GM12878 (cell line): Measurements from ENCODE around the gene IL32. TPM values are rescaled to one million over a fixed set of nuclear protein-coding genes. Genes with fewer than 3 reads are reported as not detected.

Experiments
- ATAC-seq: fragments of 200-7000 bp; cut with Tn5 transposase; 3 replicates; pipeline ENCODE4 v1.9.1; 2020; ENCODE audit warnings: mild to moderate bottlenecking, moderate library complexity
- BruUV-seq: library from RNA; stranded (reverse); fragments of 400-500 nt; replicated peaks from 2 replicates; lab custom pipeline; 2021; lab: Mats Ljungman, UMichigan
- CTCF ChIA-PET: fragments of 300-600 bp; sonication (Branson Sonifier 250); formaldehyde crosslinking; extraction: SDS; loops from one replicate; lab custom pipeline; 2021; ENCODE audit warnings: inconsistent platforms; lab: Yijun Ruan, JAX
- POLR2A ChIA-PET: fragments of 350-600 bp; formaldehyde crosslinking; extraction: SDS; loops from one replicate; lab custom pipeline; 2021; ENCODE audit warnings: inconsistent platforms; lab: Charles Lee
- RAD21 ChIA-PET: fragments of 300-600 bp; sonication (Branson Sonifier 250); formaldehyde crosslinking; loops from one replicate; lab custom pipeline; 2023; ENCODE audit warnings: antibody characterized with exemption; ENCODE audit not compliant: unreplicated experiment; lab: Charles Lee
- SMC1A ChIA-PET: fragments of 300-600 bp; sonication (Branson Sonifier 250); formaldehyde crosslinking; loops from one replicate; lab custom pipeline; 2023; ENCODE audit not compliant: unreplicated experiment, uncharacterized antibody; lab: Charles Lee
- DNase-seq: peaks from one replicate; pipeline ENCODE4 v3.0.0-alpha.2; 2011; ENCODE audit warnings: low read depth, low spot score
- FAIRE-seq: peaks from 3 replicates; lab custom pipeline; 2011; peaks lifted over from hg19 to GRCh38; lab: Jason Lieb, UNC
- H2AFZ ChIP-seq: 2 replicates; pipeline ENCODE4 v1.6.0; 2011; ENCODE audit warnings: low read depth, low read length, control low read depth; ENCODE audit not compliant: control insufficient read depth
- H3K27ac ChIP-seq: 2 replicates; pipeline ENCODE4 v1.5.1; 2011; ENCODE audit warnings: control low read depth; ENCODE audit not compliant: control insufficient read depth, insufficient read depth
- H3K27me3 ChIP-seq, 2 experiments: replicated peaks in 1 of 2; 2 replicates each; pipeline versions ENCODE4 v1.6.0 to v1.6.1; 2011; ENCODE audit warnings: low read length in 1 of 2; ENCODE audit not compliant: control insufficient read depth in 2 of 2, insufficient read depth in 2 of 2
- H3K36me3 ChIP-seq, 2 experiments: 2 replicates each; pipeline ENCODE4 v1.5.1; 2011; ENCODE audit warnings: low read length in 1 of 2; ENCODE audit not compliant: control insufficient read depth in 2 of 2, insufficient read depth in 2 of 2
- H3K4me1 ChIP-seq: 2 replicates; pipeline ENCODE4 v1.6.1; 2011; ENCODE audit warnings: mild to moderate bottlenecking, low read length, moderate library complexity, mixed read lengths; ENCODE audit not compliant: control insufficient read depth, insufficient read depth
- H3K4me2 ChIP-seq: 2 replicates; pipeline ENCODE4 v1.6.0; 2011; ENCODE audit warnings: control low read depth; ENCODE audit not compliant: control insufficient read depth, insufficient read depth
- H3K4me3 ChIP-seq: fragments of 200-600 bp; sonication (generic); 2 replicates; pipeline ENCODE4 v1.5.1; 2016
- H3K79me2 ChIP-seq: 2 replicates; pipeline ENCODE4 v1.6.0; 2011; ENCODE audit warnings: low read length; ENCODE audit not compliant: control insufficient read depth, insufficient read depth
- H3K9ac ChIP-seq: 2 replicates; pipeline ENCODE4 v1.8.0; 2011; ENCODE audit warnings: low read length, control low read depth, mixed read lengths; ENCODE audit not compliant: control insufficient read depth, insufficient read depth
- H3K9me3 ChIP-seq: replicated peaks from 3 replicates; pipeline ENCODE4 v1.5.1; 2011; ENCODE audit warnings: mild to moderate bottlenecking, low read length; ENCODE audit not compliant: control insufficient read depth, insufficient read depth
- H4K20me1 ChIP-seq: 2 replicates; pipeline ENCODE4 v1.6.0; 2011; ENCODE audit not compliant: control insufficient read depth, insufficient read depth
- IRF3 ChIP-seq: fragments of 450-650 bp; IDR thresholded peaks from 2 replicates; pipeline ENCODE4 v1.6.1; 2014; ENCODE audit warnings: mild to moderate bottlenecking
- POU2F2 ChIP-seq: IDR thresholded peaks from 3 replicates; pipeline ENCODE4 v1.6.1; 2011; ENCODE audit warnings: low read depth, mild to moderate bottlenecking, low read length, borderline replicate concordance
- RELB ChIP-seq: fragments of 450-650 bp; IDR thresholded peaks from 2 replicates; pipeline ENCODE4 v1.6.1; 2017; ENCODE audit warnings: low read depth, mild to moderate bottlenecking, moderate library complexity
- YBX1 ChIP-seq: fragments of 450-650 bp; IDR thresholded peaks from 2 replicates; pipeline ENCODE4 v1.6.1; 2016; ENCODE audit warnings: antibody characterized with exemption
- ZBED1 ChIP-seq: IDR thresholded peaks from 2 replicates; pipeline ENCODE4 v1.6.1; 2016; ENCODE audit warnings: borderline replicate concordance
- WGBS: methylation state at CpG from one replicate; pipeline ENCODE4 v1.1.6; 2016; ENCODE audit warnings: low lambda C conversion rate; ENCODE audit not compliant: insufficient replicate concordance, insufficient coverage; ENCODE audit errors: missing lambda C conversion rate; 5-methylcytosine and 5-hydroxymethylcytosine counted together
- in situ Hi-C: fragments of 300-500 bp; cut with MboI; formaldehyde crosslinking; loops from 9 replicates; pipeline ENCODE4 v1.14.3; 2018; ENCODE audit warnings: mixed read lengths
- intact Hi-C: fragments of 100-400 bp; cut with micrococcal nuclease; formaldehyde crosslinking; loops from one replicate; pipeline ENCODE4 v1.14.2; 2022; ENCODE audit not compliant: unreplicated experiment
- polyA plus RNA-seq, 11 experiments: library from polyadenylated mRNA; depleted of rRNA in 4 of 11; unstranded in 6 of 11; stranded (reverse) in 5 of 11; fragments of >200 nt; fragmentation: Nextera tagmentation in 4 of 11; fragmentation: Illumina TruSeq in 1 of 11; extraction: Ambion mirVana in 4 of 11; extraction: Trizol in 1 of 11; gene quantifications; 1 replicate in 1 of 11; 2 replicates in 10 of 11; pipeline versions ENCODE4 v1.2.1 to v1.2.3, GENCODE V29; 2011 to 2016; ENCODE audit warnings: inconsistent platforms in 2 of 11, missing spikeins in 2 of 11, low read depth in 1 of 11
- total RNA-seq, 4 experiments: library from RNA; depleted of rRNA in 3 of 4; stranded (reverse); fragments of >200 nt in 3 of 4; fragmentation: Illumina TruSeq in 1 of 4; extraction: Trizol in 1 of 4; gene quantifications; 2 replicates each; pipeline versions ENCODE4 v1.2.1 to v1.2.3, GENCODE V29; 2013 to 2021

The IL32 gene
- total and polyA plus RNA-seq, 10 of the 15 experiments (the other 5 are each of a cell fraction or from before 2014, with no cell fraction given), result 27.0 to 122 (median 55.8) TPM

DNA sequence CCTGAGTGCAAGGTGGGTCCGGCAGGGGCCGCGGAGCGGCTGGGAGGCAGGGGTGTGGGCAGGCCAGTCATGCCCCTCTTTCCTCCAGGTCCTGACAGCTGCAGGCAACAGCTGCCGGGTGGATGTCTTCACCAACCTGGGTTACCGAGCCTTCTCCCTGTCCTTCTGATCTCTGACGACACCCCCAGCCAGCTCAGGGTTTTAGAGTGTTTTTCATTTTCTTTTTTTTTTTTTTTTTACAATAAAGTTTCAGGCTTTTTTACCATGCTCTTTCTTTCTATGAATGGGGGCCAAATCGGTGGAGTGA lies 38.0 kb upstream of the IL32 start:
- no peak overlapping the region for H3K4me2 ChIP-seq
- ChIA-PET RAD21 (interaction anchor here (1.2 to 6.5 kb wide), 8 partner anchors 8 to 63 kb away, joined by 4 to 94 read pairs (median 8); partner anchors contain the start of genes KREMEN2 and TNFRSF12A), SMC1A (interaction anchor here (1.1 to 10.1 kb wide), 7 partner anchors 12 to 102 kb away, joined by 3 to 91 read pairs (median 4); no protein-coding TSS in a partner anchor), CTCF (interaction anchor here (0.7 to 18.2 kb wide), 18 partner anchors 8 to 499 kb away, joined by 3 to 421 read pairs (median 7); partner anchors contain the start of genes PKMYT1, TNFRSF12A and ZNF213), POLR2A (interaction anchor here (0.7 to 1.4 kb wide), 4 partner anchors 24 to 148 kb away, joined by 3 to 4 read pairs (median 4); no protein-coding TSS in a partner anchor)
- ATAC-seq (no peak), FAIRE-seq (no peak), DNase-seq (no peak)
- H3K36me3 ChIP-seq, result peaks cover 4 to 7% of the 10 kb centered on the region in 2 experiments; a peak in 3 of 4 replicates
- H3K4me3 ChIP-seq, result no peak overlapping the region
- no peak overlapping the region for H2AFZ ChIP-seq
- no peak overlapping the region for H3K9ac ChIP-seq
- H3K27me3 ChIP-seq, result peaks cover 7 to 8% of the 10 kb centered on the region in 2 experiments
- in situ Hi-C loops (no loop called here), intact Hi-C loops (no loop called here)
- H3K9me3 ChIP-seq, result no peaks in the 10 kb centered on the region
- 0 out of 2 replicates have a peak, but pooled peaks cover 3% of the 10 kb centered on the region for H4K20me1 ChIP-seq
- H3K27ac ChIP-seq, result no peak overlapping the region
- peaks cover 9% of the 10 kb centered on the region for H3K4me1 ChIP-seq
- TF ChIP-seq ZBED1 (no peak), IRF3 (no peak), RELB (no peak), POU2F2 (no peak), YBX1 (no peak)
- 72% methylated on average over 7 of the region's 8 CpGs for WGBS
- BruUV-seq, result no TSS peak
- no peaks in the 10 kb centered on the region for H3K79me2 ChIP-seq
